GM21717 (cell line): ENCODE data around the gene FARS2.

Experiments
- ATAC-seq: cut with Tn5 transposase; IDR thresholded peaks from one replicate; pipeline ENCODE4 v1.9.1; 2021; ENCODE audit warnings: mild to moderate bottlenecking, moderate library complexity; ENCODE audit not compliant: unreplicated experiment

FARS2 gene

GRCh38 chr6:5745081-5745480 is 483.8 kb downstream of the FARS2 start:
- no peak for ATAC-seq

GRCh38 chr6:5746053-5746758 is 484.9 kb downstream of the FARS2 start:
- no peak for ATAC-seq

GRCh38 chr6:5746759-5747130 is 485.4 kb downstream of the FARS2 start:
- no peak for ATAC-seq

- ATAC-seq = no peak
These were observed 486.1 kb downstream of the FARS2 start for GRCh38 chr6:5747379-5747778.

- no peak for ATAC-seq
These were observed 487.8 kb downstream of the FARS2 start for GRCh38 chr6:5749016-5749650.

- ATAC-seq = no peak
These were observed 488.4 kb downstream of the FARS2 start for GRCh38 chr6:5749651-5750215.

- ATAC-seq = no peak
These were observed 490.4 kb downstream of the FARS2 start for GRCh38 chr6:5751525-5752390.

GRCh38 chr6:5752391-5752680 is 491.0 kb downstream of the FARS2 start:
- ATAC-seq = no peak

GRCh38 chr6:5753209-5753608 is 491.9 kb downstream of the FARS2 start:
- ATAC-seq = no peak

GRCh38 chr6:5754904-5755303 is 493.6 kb downstream of the FARS2 start:
- ATAC-seq = no peak

GRCh38 chr6:5759571-5759970 is 498.3 kb downstream of the FARS2 start:
- ATAC-seq = no peak

GRCh38 chr6:5761370-5761769 is 500.1 kb downstream of the FARS2 start:
- no peak for ATAC-seq

GRCh38 chr6:5762561-5762968 is 501.3 kb downstream of the FARS2 start:
- no peak for ATAC-seq

GRCh38 chr6:5763407-5763806 is 502.1 kb downstream of the FARS2 start:
- ATAC-seq = no peak

GRCh38 chr6:5763871-5764270 is 502.6 kb downstream of the FARS2 start:
- peak; percentile 54 for ATAC-seq

- ATAC-seq = peak; percentile 81
These were observed 503.2 kb downstream of the FARS2 start for GRCh38 chr6:5764401-5764955.

GRCh38 chr6:5765141-5765760 is 503.9 kb downstream of the FARS2 start:
- ATAC-seq = no peak

GRCh38 chr6:5766260-5766659 is 504.9 kb downstream of the FARS2 start:
- ATAC-seq = no peak

GRCh38 chr6:5767471-5767870 is 506.2 kb downstream of the FARS2 start:
- no peak for ATAC-seq

- no peak for ATAC-seq
These were observed 509.9 kb downstream of the FARS2 start for GRCh38 chr6:5771211-5771610.
